Stimulated activated memory B cell treated with anti-CD40 and anti-IgM and Interleukin-4, amounts not matched to agents 10 μg/mL and 1 μg/mL and 100 μg/mL, for 72 hours (primary cell): ENCODE results near the gene PRKN.

ENCODE experiments used
- ATAC-seq: fragments of 150-1000 bp; cut with Tn5 transposase; 2 replicates; pipeline ENCODE4 v1.10.0; 2021
- H3K27ac Mint-ChIP-seq: one replicate; pipeline ENCODE4 v1.8.0; 2022; ENCODE audit warnings: mild to moderate bottlenecking, mixed read lengths
- H3K27me3 Mint-ChIP-seq: one replicate; pipeline ENCODE4 v1.8.0; 2022; ENCODE audit warnings: mixed read lengths
- H3K36me3 Mint-ChIP-seq: one replicate; pipeline ENCODE4 v1.8.0; 2022; ENCODE audit warnings: mixed read lengths
- H3K4me1 Mint-ChIP-seq: one replicate; pipeline ENCODE4 v1.8.0; 2022; ENCODE audit warnings: mixed read lengths
- H3K4me3 Mint-ChIP-seq: one replicate; pipeline ENCODE4 v1.8.0; 2022; ENCODE audit warnings: mild to moderate bottlenecking, moderate library complexity, mixed read lengths
- H3K9me3 Mint-ChIP-seq: one replicate; pipeline ENCODE4 v1.8.0; 2022; ENCODE audit warnings: mixed read lengths

PRKN gene

GRCh38 chr6:161711938-161712337, 1015.6 kb downstream of the PRKN start:
- no peak overlapping the region for H3K4me3 Mint-ChIP-seq

GRCh38 chr6:161711515-161711914, 1016.1 kb downstream of the PRKN start:
- no peaks in the 10 kb centered on the region for H3K4me1 Mint-ChIP-seq
- H3K36me3 Mint-ChIP-seq: no peaks in the 10 kb centered on the region
- no peak for ATAC-seq
- H3K4me3 Mint-ChIP-seq: no peak overlapping the region
- peaks cover 5% of the 10 kb centered on the region for H3K9me3 Mint-ChIP-seq
- H3K27ac Mint-ChIP-seq: no peak overlapping the region
- H3K27me3 Mint-ChIP-seq: no peaks in the 10 kb centered on the region

More at GRCh38 chr6:161711938-161712337, 1015.6 kb downstream of the PRKN start:
- no peak for ATAC-seq
- no peaks in the 10 kb centered on the region for H3K4me1 Mint-ChIP-seq
- H3K27me3 Mint-ChIP-seq: no peaks in the 10 kb centered on the region
- no peaks in the 10 kb centered on the region for H3K36me3 Mint-ChIP-seq
- no peak overlapping the region for H3K27ac Mint-ChIP-seq
- peaks cover 6% of the 10 kb centered on the region for H3K9me3 Mint-ChIP-seq

GRCh38 chr6:161710698-161711097, 1016.9 kb downstream of the PRKN start:
- no peak overlapping the region for H3K4me3 Mint-ChIP-seq

GRCh38 chr6:161701056-161701455, 1026.5 kb downstream of the PRKN start:
- ATAC-seq: no peak
- H3K27ac Mint-ChIP-seq: no peak overlapping the region
- no peaks in the 10 kb centered on the region for H3K4me1 Mint-ChIP-seq
- H3K4me3 Mint-ChIP-seq: no peak overlapping the region
- no peaks in the 10 kb centered on the region for H3K36me3 Mint-ChIP-seq
- no peaks in the 10 kb centered on the region for H3K9me3 Mint-ChIP-seq
- H3K27me3 Mint-ChIP-seq: no peaks in the 10 kb centered on the region

More at GRCh38 chr6:161710698-161711097, 1016.9 kb downstream of the PRKN start:
- H3K4me1 Mint-ChIP-seq: no peaks in the 10 kb centered on the region
- no peaks in the 10 kb centered on the region for H3K36me3 Mint-ChIP-seq
- peaks cover 4% of the 10 kb centered on the region for H3K9me3 Mint-ChIP-seq
- no peak for ATAC-seq
- H3K27ac Mint-ChIP-seq: no peak overlapping the region
- no peaks in the 10 kb centered on the region for H3K27me3 Mint-ChIP-seq

- Mint-ChIP-seq H3K4me3 (no peak overlapping the region), H3K36me3 (no peaks in the 10 kb centered on the region), H3K9me3 (no peaks in the 10 kb centered on the region), H3K27me3 (no peaks in the 10 kb centered on the region), H3K4me1 (no peaks in the 10 kb centered on the region), H3K27ac (no peak overlapping the region)
- no peak for ATAC-seq
Measured at GRCh38 chr6:161696801-161697200, 1030.8 kb downstream of the PRKN start.

GRCh38 chr6:161694995-161695394, 1032.6 kb downstream of the PRKN start:
- Mint-ChIP-seq H3K4me3 (no peak overlapping the region), H3K4me1 (no peaks in the 10 kb centered on the region), H3K36me3 (no peaks in the 10 kb centered on the region), H3K27ac (no peak overlapping the region), H3K27me3 (no peaks in the 10 kb centered on the region), H3K9me3 (no peaks in the 10 kb centered on the region)
- ATAC-seq: no peak

- H3K4me1 Mint-ChIP-seq: no peaks in the 10 kb centered on the region
- H3K4me3 Mint-ChIP-seq: no peak overlapping the region
- no peaks in the 10 kb centered on the region for H3K9me3 Mint-ChIP-seq
- no peaks in the 10 kb centered on the region for H3K36me3 Mint-ChIP-seq
- ATAC-seq: no peak
- H3K27me3 Mint-ChIP-seq: no peaks in the 10 kb centered on the region
- H3K27ac Mint-ChIP-seq: no peak overlapping the region
Measured at GRCh38 chr6:161686655-161687054, 1040.9 kb downstream of the PRKN start.

- no peaks in the 10 kb centered on the region for H3K4me1 Mint-ChIP-seq
- H3K27ac Mint-ChIP-seq: no peak overlapping the region
- no peaks in the 10 kb centered on the region for H3K27me3 Mint-ChIP-seq
- no peak for ATAC-seq
- H3K36me3 Mint-ChIP-seq: no peaks in the 10 kb centered on the region
- H3K4me3 Mint-ChIP-seq: no peak overlapping the region
- no peaks in the 10 kb centered on the region for H3K9me3 Mint-ChIP-seq
Measured at GRCh38 chr6:161684731-161685475, 1042.7 kb downstream of the PRKN start.

GRCh38 chr6:161683400-161683799, 1044.2 kb downstream of the PRKN start:
- Mint-ChIP-seq H3K4me1 (no peaks in the 10 kb centered on the region), H3K9me3 (no peaks in the 10 kb centered on the region), H3K36me3 (no peaks in the 10 kb centered on the region), H3K27me3 (no peaks in the 10 kb centered on the region), H3K27ac (no peak overlapping the region), H3K4me3 (no peak overlapping the region)
- ATAC-seq: no peak

- no peaks in the 10 kb centered on the region for H3K4me1 Mint-ChIP-seq
- no peak for ATAC-seq
- H3K9me3 Mint-ChIP-seq: no peaks in the 10 kb centered on the region
- H3K27me3 Mint-ChIP-seq: no peaks in the 10 kb centered on the region
- no peak overlapping the region for H3K4me3 Mint-ChIP-seq
- no peak overlapping the region for H3K27ac Mint-ChIP-seq
- H3K36me3 Mint-ChIP-seq: no peaks in the 10 kb centered on the region
Measured at GRCh38 chr6:161682982-161683381, 1044.6 kb downstream of the PRKN start.

GRCh38 chr6:161679980-161680538, 1047.5 kb downstream of the PRKN start:
- no peaks in the 10 kb centered on the region for H3K4me1 Mint-ChIP-seq
- H3K27ac Mint-ChIP-seq: no peak overlapping the region
- ATAC-seq: no peak
- H3K4me3 Mint-ChIP-seq: no peak overlapping the region
- H3K9me3 Mint-ChIP-seq: no peaks in the 10 kb centered on the region
- H3K36me3 Mint-ChIP-seq: no peaks in the 10 kb centered on the region
- no peaks in the 10 kb centered on the region for H3K27me3 Mint-ChIP-seq

- no peaks in the 10 kb centered on the region for H3K27me3 Mint-ChIP-seq
- no peaks in the 10 kb centered on the region for H3K9me3 Mint-ChIP-seq
- no peak overlapping the region for H3K4me3 Mint-ChIP-seq
- no peaks in the 10 kb centered on the region for H3K36me3 Mint-ChIP-seq
- H3K27ac Mint-ChIP-seq: no peak overlapping the region
- no peaks in the 10 kb centered on the region for H3K4me1 Mint-ChIP-seq
- no peak for ATAC-seq
Measured at GRCh38 chr6:161677188-161677587, 1050.4 kb downstream of the PRKN start.

GRCh38 chr6:161676586-161676985, 1051.0 kb downstream of the PRKN start:
- H3K4me3 Mint-ChIP-seq: no peak overlapping the region

GRCh38 chr6:161674930-161675682, 1052.5 kb downstream of the PRKN start:
- Mint-ChIP-seq H3K9me3 (no peaks in the 10 kb centered on the region), H3K4me1 (no peaks in the 10 kb centered on the region), H3K27me3 (no peaks in the 10 kb centered on the region), H3K4me3 (no peak overlapping the region), H3K36me3 (no peaks in the 10 kb centered on the region), H3K27ac (no peak overlapping the region)
- no peak for ATAC-seq

More at GRCh38 chr6:161676586-161676985, 1051.0 kb downstream of the PRKN start:
- Mint-ChIP-seq H3K9me3 (no peaks in the 10 kb centered on the region), H3K27ac (no peak overlapping the region), H3K27me3 (no peaks in the 10 kb centered on the region), H3K36me3 (no peaks in the 10 kb centered on the region), H3K4me1 (no peaks in the 10 kb centered on the region)
- ATAC-seq: peak; percentile 29

GRCh38 chr6:161673026-161673425, 1054.5 kb downstream of the PRKN start:
- no peaks in the 10 kb centered on the region for H3K36me3 Mint-ChIP-seq
- H3K27ac Mint-ChIP-seq: no peak overlapping the region
- H3K27me3 Mint-ChIP-seq: no peaks in the 10 kb centered on the region
- H3K9me3 Mint-ChIP-seq: no peaks in the 10 kb centered on the region
- no peak overlapping the region for H3K4me3 Mint-ChIP-seq
- ATAC-seq: no peak
- no peaks in the 10 kb centered on the region for H3K4me1 Mint-ChIP-seq

GRCh38 chr6:161671117-161671516, 1056.4 kb downstream of the PRKN start:
- Mint-ChIP-seq H3K27me3 (no peaks in the 10 kb centered on the region), H3K9me3 (no peaks in the 10 kb centered on the region), H3K36me3 (no peaks in the 10 kb centered on the region), H3K27ac (no peak overlapping the region), H3K4me1 (no peaks in the 10 kb centered on the region), H3K4me3 (no peak overlapping the region)
- no peak for ATAC-seq
